ENCODE measurements around the gene PTPN18. TPM values are rescaled to one million over a fixed set of nuclear protein-coding genes. Genes with fewer than 3 reads are reported as not detected.
"Not testable (repeated sequence)": the region's sequence is repeated elsewhere in the genome, so short reads cannot be mapped to it uniquely, and the experiment has no call there.

PTPN18 gene
- polyA plus RNA-seq, 2 of the 4 experiments (the other 2 are of a cell fraction), result 19.6 to 20.4 TPM

GRCh38 chr2:130391872-130392670 is 36.2 kb downstream of the PTPN18 start:
- Histone ChIP-seq H3K4me1 (peaks cover 16% of the 10 kb centered on the region), H3K9me3 (no peaks in the 10 kb centered on the region), H3K4me2 (peak overlapping the region; percentile 78), H3K27ac (peak overlapping the region; percentile 63 to 92), H3K4me3 (peak overlapping the region; percentile 56)
- whole genome bisulfite sequencing (ENCODE audit: missing lambda C conversion rate), result 28% methylated on average over 17 of the region's 17 CpGs
- DNase-seq (ENCODE audit: low read depth in 1 of 2, low spot score in 1 of 2) (no peak), ATAC-seq (peak; percentile 67 to 71), FAIRE-seq (no peak)
- ChIA-PET CTCF (no interaction called here), POLR2A (no interaction called here)
- TF ChIP-seq, protein P1, sequence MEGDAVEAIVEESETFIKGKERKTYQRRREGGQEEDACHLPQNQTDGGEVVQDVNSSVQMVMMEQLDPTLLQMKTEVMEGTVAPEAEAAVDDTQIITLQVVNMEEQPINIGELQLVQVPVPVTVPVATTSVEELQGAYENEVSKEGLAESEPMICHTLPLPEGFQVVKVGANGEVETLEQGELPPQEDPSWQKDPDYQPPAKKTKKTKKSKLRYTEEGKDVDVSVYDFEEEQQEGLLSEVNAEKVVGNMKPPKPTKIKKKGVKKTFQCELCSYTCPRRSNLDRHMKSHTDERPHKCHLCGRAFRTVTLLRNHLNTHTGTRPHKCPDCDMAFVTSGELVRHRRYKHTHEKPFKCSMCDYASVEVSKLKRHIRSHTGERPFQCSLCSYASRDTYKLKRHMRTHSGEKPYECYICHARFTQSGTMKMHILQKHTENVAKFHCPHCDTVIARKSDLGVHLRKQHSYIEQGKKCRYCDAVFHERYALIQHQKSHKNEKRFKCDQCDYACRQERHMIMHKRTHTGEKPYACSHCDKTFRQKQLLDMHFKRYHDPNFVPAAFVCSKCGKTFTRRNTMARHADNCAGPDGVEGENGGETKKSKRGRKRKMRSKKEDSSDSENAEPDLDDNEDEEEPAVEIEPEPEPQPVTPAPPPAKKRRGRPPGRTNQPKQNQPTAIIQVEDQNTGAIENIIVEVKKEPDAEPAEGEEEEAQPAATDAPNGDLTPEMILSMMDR (IDR thresholded peaks at IDR 0.05), result peak; percentile 5; the same call in 1 of the 3 replicates
- TF ChIP-seq ESRRA (IDR thresholded peaks at IDR 0.05; ENCODE audit: borderline replicate concordance, low read length), result no peak
- no peak for TF ChIP-seq EHF (CRISPR knock-in tag; IDR thresholded peaks at IDR 0.05)
- no peak for TF ChIP-seq HEYL (CRISPR knock-in tag; IDR thresholded peaks at IDR 0.05)
- TF ChIP-seq, protein P2, sequence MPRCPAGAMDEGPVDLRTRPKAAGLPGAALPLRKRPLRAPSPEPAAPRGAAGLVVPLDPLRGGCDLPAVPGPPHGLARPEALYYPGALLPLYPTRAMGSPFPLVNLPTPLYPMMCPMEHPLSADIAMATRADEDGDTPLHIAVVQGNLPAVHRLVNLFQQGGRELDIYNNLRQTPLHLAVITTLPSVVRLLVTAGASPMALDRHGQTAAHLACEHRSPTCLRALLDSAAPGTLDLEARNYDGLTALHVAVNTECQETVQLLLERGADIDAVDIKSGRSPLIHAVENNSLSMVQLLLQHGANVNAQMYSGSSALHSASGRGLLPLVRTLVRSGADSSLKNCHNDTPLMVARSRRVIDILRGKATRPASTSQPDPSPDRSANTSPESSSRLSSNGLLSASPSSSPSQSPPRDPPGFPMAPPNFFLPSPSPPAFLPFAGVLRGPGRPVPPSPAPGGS (IDR thresholded peaks at IDR 0.05), result 0 out of 3 replicates have a peak, but pooled peaks have one; percentile 7

DNA sequence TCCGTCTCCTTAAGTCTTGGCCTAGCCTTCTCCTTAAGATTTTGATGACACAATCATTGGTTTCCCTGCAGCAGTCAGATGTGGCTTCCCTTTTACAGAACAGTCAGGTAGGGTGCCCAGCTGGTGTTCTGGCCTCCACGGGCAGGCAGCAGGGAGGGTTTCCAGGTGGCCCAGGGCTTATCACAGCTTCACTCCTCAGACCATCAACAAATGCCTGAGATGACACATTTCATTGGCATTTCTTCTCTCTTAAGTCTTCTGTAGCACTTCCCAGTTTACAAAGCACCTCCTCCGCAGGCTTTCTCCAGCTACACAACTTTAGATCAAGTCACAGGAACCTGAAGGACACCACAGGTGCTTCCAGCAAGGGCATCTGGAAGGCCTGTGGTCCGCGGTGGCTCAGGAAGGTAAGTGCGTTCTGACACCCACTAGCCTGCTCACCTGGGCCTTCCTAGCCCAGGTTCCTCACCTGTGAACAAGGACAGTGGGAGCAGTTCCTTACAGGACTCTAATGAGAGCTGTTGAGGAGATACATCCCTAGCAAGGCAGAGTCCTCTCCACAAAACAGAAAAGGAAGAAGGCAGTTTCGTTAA is 37.6 kb downstream of the PTPN18 start:
- no peak for ATAC-seq

DNA sequence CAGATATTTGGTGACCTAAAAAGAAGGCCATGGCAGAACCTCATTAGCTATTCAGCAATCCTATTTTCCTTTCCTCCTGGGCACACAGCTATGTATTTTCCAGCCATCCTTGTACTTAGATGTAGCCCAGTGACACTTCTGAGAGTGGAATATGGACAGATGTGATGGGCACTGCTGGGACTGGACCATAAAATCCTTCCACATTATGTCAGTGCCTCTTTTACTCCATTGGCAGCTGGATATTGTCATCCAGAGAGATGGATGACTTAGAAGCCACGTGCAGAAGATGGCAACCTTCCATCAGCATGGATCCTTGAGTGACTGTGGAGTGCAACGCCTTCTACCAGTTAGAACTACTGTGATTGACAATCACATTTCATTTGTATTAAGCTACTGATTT is 50.4 kb downstream of the PTPN18 start:
- H3K27ac ChIP-seq; H3K9me3 ChIP-seq; CTCF ChIA-PET; H3K4me1 ChIP-seq; POLR2A ChIA-PET; DNase-seq (ENCODE audit: low read depth in 1 of 2, low spot score in 1 of 2); ATAC-seq; FAIRE-seq; H3K4me3 ChIP-seq; H3K4me2 ChIP-seq: not testable (repeated sequence)
- no CpG with 5 or more reads among the region's 2 CpGs for WGBS (ENCODE audit: missing lambda C conversion rate)

More for the DNA sequence above, 37.6 kb downstream of the PTPN18 start:
- FAIRE-seq (no peak), DNase-seq (ENCODE audit: low read depth in 1 of 2, low spot score in 1 of 2) (no peak)
- POLR2A ChIA-PET, result no interaction called here
- 81% methylated on average over 7 of the region's 7 CpGs for WGBS (ENCODE audit: missing lambda C conversion rate)
- TF ChIP-seq ZC3H11A (IDR thresholded peaks at IDR 0.05), result no peak
- TF ChIP-seq MYC (IDR thresholded peaks at IDR 0.05; ENCODE audit: borderline replicate concordance, low read length), result no peak
- no peak for TF ChIP-seq BHLHE40 (IDR thresholded peaks at IDR 0.05; ENCODE audit: low read depth, low read length)
- no peak for TF ChIP-seq TP53 (CRISPR knock-in tag; IDR thresholded peaks at IDR 0.05)
- TF ChIP-seq TFCP2L1 (CRISPR knock-in tag; IDR thresholded peaks at IDR 0.05), result no peak
- no peak for TF ChIP-seq MAX (IDR thresholded peaks at IDR 0.05)
- TF ChIP-seq NFE2L2 (conservative IDR thresholded peaks at IDR 0.05; ENCODE audit: low read length), result no peak
- TF ChIP-seq ZSCAN20 (CRISPR knock-in tag; IDR thresholded peaks at IDR 0.05), result no peak
- TF ChIP-seq NPAS2 (CRISPR knock-in tag; IDR thresholded peaks at IDR 0.05; ENCODE audit: borderline replicate concordance), result no peak
- TF ChIP-seq ZNF302 (CRISPR knock-in tag; IDR thresholded peaks at IDR 0.05), result no peak
- no peak for TF ChIP-seq USF2 (IDR thresholded peaks at IDR 0.05)
- TF ChIP-seq POLR2AphosphoS2 (conservative IDR thresholded peaks at IDR 0.05; ENCODE audit: low read length), result no peak
- no peak for TF ChIP-seq HDAC2 (IDR thresholded peaks at IDR 0.05)
- no peak for TF ChIP-seq CBX2 (IDR thresholded peaks at IDR 0.05; ENCODE audit: borderline replicate concordance, low read depth)
- TF ChIP-seq NR3C1 (IDR thresholded peaks at IDR 0.05), result no peak
- TF ChIP-seq, protein P2 (IDR thresholded peaks at IDR 0.05), result no peak
- no peak for TF ChIP-seq HOXB5 (CRISPR knock-in tag; IDR thresholded peaks at IDR 0.05)
- TF ChIP-seq ESRRA (IDR thresholded peaks at IDR 0.05; ENCODE audit: borderline replicate concordance, low read length), result no peak
- TF ChIP-seq HOXB13 (CRISPR knock-in tag; IDR thresholded peaks at IDR 0.05; ENCODE audit: low read depth), result no peak
- Histone ChIP-seq H3K4me2 (no peak overlapping the region), H3K4me3 (no peak overlapping the region), H3K4me1 (peaks cover 16% of the 10 kb centered on the region), H3K27ac (no peak overlapping the region), H3K9me3 (no peaks in the 10 kb centered on the region)
- CTCF ChIA-PET, result no interaction called here

DNA sequence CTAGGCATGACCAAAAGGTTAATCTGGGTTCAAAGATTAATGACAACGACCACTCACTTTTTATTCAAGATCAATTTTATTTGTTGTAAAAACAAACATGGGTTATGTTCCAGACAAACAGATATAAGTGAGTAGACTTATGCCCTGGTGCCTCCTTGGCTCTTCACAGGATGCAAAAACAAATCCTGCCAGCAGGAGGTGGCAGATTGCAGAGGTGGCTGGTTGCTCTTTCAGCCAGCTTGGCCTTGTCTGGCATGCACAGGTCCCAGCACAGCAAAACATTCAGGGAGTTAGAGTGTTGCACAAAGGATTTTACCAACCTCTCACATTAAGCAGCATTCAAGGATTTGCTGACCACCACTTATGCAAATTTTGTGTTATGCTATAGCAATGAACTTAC is 60.8 kb downstream of the PTPN18 start:
- H3K9me3 ChIP-seq; H3K4me1 ChIP-seq; CTCF ChIA-PET; ATAC-seq; H3K4me2 ChIP-seq; H3K4me3 ChIP-seq; H3K27ac ChIP-seq; DNase-seq (ENCODE audit: low read depth in 1 of 2, low spot score in 1 of 2); FAIRE-seq; POLR2A ChIA-PET: not testable (repeated sequence)
- WGBS (ENCODE audit: missing lambda C conversion rate), result 16% methylated on average over 1 of the region's 1 CpG

DNA sequence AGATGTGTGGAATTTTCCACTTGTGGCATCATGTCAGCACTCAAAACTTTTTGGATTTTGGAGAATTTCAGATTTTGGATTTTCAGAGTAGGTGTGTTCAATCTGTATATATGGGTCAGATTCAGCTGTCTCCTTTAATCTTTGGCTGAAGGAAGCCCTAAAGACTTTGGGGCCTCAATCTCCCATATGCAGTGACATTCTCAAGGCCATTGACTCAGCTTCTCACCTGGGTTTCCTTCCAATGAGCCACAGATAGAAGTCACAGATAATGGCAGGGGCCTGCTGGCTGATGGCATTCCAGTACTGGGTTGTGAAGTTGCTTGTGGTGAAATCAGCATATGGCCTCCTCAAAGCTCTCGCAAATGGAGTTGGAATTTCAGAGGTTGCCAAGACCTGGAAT is 63.0 kb downstream of the PTPN18 start:
- H3K4me2 ChIP-seq; POLR2A ChIA-PET; H3K4me1 ChIP-seq; ATAC-seq; H3K27ac ChIP-seq; H3K4me3 ChIP-seq; CTCF ChIA-PET; H3K9me3 ChIP-seq; DNase-seq (ENCODE audit: low read depth in 1 of 2, low spot score in 1 of 2); FAIRE-seq: not testable (repeated sequence)
- WGBS (ENCODE audit: missing lambda C conversion rate), result 82% methylated on average over 1 of the region's 1 CpG

Data from A549 (cell line).